GM12892 (cell line): ENCODE results near the gene RAB27B.

Source experiments
- POLR2A ChIP-seq: IDR thresholded peaks from 2 replicates; pipeline ENCODE4 v1.6.1; 2011; ENCODE audit warnings: low read depth, low read length, control low read depth
- POLR2AphosphoS5 ChIP-seq: IDR thresholded peaks from 2 replicates; pipeline ENCODE4 v1.6.1; 2011; ENCODE audit warnings: low read depth, low read length, control low read depth

GRCh38 chr18:54918060-54918459 lies 89.8 kb downstream of the RAB27B start:
- TF ChIP-seq POLR2A (no peak), POLR2AphosphoS5 (no peak)
